Esophagus muscularis mucosa (tissue), 4 donors: ENCODE data around the gene FXR2.

Source experiments
- CTCF ChIP-seq, 3 experiments: fragments of 200-600 bp in 2 of 3; fragments of 450-650 bp in 1 of 3; sonication (generic) in 2 of 3; IDR thresholded peaks; one replicate each; pipeline ENCODE4 v1.5.1; 2017 to 2019; ENCODE audit warnings: antibody characterized with exemption in 3 of 3, mild to moderate bottlenecking in 2 of 3, moderate library complexity in 1 of 3
- EP300 ChIP-seq: sonication (generic); formaldehyde crosslinking; IDR thresholded peaks from one replicate; pipeline ENCODE4 v1.6.1; 2017; ENCODE audit warnings: antibody characterized with exemption
- POLR2A ChIP-seq: fragments of 450-650 bp; IDR thresholded peaks from one replicate; pipeline ENCODE4 v1.6.1; 2017; ENCODE audit warnings: antibody characterized with exemption, moderate library complexity, mild to moderate bottlenecking, low read depth
- POLR2AphosphoS5 ChIP-seq, 2 donors: sonication (generic); formaldehyde crosslinking; IDR thresholded peaks; one replicate each; pipeline ENCODE4 v1.6.1; 2017; ENCODE audit warnings: antibody characterized with exemption in 2 of 2

DNA sequence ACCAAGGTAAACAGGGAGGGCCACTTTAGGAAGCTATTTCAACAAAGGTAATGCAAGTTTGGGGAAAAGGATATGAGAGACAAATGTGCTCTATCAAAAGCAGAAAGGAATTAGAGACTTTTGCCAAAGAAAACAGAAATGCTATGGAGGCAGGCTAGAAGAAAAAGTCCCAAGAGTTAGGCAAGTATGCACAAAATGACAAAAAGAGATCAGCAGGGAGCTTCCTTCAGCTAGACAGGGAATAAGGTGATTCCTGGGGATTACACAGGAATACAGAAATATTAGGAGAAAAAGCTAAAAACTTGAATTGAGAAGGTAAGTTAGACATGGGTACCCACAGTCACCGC, 2.4 kb downstream of the FXR2 start:
- TF ChIP-seq CTCF (IDR thresholded peaks at IDR 0.05) (no peak), POLR2A (no peak), POLR2AphosphoS5 (IDR thresholded peaks at IDR 0.05) (no peak), EP300 (no peak)
